HG02852 (cell line): ENCODE measurements around the gene ZNF488.

Experiments used
- ATAC-seq: cut with Tn5 transposase; IDR thresholded peaks from one replicate; pipeline ENCODE4 v1.9.1; 2021; ENCODE audit warnings: mild to moderate bottlenecking, moderate library complexity; ENCODE audit not compliant: unreplicated experiment

ZNF488 gene

DNA sequence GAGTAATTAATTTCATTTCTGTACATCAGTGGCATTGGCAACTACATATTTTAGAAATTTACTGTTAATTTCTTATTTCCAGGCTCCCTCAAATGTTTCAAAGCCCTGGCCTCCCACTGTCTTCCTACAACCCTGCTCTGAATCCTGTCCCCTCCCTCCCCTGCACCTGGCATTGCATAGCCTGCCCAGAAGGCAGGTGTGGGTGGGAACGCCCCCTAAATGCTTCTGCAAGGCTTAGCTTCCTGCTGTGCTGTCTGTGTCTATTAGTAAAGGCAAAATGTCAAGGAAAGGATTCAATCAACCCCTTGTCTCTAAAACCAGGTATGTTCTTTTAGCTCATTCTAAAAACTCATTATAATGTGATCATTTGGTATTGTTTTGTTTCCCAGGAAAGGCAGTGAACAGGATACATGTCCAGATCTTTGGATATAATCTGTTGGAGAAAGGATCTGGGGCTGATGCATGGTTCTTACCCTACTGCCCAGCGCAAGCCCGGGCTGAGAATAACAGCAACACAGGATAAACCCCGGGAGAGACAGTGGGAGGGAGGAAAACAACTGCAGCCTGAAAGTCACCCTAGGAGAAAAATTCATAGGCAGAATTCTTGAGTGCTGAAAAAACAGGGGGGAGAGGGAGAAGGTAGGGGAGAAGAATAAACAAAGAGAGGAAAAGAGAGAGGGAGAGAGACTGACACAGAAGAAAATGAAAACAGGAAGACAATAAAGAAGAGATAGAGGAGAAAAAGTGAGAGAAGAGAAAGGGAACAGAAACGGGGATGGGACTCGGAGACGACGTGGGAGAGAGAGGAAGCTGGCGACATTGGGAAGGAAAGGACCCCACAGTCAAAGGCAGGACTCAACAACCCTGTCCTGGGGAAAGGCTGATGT, 589 bp downstream of the ZNF488 start:
- no peak for ATAC-seq

DNA sequence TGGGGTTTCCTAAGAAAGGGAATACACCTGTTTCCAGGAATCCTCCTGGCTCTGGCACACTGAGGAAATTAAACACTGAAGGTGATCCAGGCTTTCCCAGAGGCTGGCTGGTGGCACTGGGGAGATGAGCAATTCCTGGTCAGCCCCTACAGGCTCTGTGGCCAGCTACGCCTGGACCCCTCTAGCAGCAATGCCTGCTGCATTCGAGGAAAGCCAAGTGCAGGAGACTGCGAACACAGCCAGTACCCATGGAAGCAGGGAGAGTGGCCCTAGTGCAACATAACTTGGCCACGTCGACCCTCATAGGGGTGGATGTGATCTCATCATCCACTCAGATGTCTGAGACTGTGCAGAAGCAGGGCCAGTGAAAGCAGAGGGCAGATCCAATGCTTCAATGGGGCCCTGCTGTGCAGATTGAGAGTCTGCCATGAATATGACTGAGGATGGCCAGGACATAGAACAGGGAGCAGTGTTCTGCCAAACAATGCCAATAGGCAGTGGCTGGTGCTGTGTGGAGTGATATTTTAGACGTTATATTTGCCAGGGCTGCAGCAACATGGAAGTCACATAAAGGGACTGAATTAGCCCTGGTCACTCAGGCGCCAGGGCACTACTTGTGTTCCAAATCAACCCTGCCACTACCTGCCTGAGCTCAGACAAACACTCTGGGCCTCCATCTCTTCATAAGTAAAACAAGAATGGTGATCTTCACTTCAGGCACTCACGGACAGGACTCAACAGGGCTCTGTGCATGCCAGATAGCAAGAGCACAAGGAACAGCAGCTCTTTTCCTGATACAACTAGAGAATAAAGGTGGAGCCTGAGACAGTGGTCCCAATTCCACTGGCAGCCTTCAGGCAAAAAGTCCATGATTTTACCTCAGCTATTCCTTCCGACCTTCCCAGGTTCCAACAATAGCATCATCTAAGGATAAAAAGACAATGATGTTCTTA, 2.4 kb downstream of the ZNF488 start:
- no peak for ATAC-seq

DNA sequence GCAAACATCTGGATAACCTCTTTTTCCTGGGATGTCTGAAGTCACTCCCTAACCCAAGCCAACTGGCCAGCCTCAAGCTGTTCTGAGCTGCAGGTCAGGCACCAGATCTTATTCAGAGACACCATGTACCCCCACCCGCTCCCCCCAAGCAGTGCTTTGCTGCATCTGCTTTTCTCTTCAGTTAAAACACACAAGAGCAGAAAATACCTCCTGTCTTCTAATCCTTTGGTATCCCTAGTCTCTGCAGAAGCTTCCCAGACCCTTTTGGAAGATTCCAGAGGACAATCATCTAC, 3.0 kb downstream of the ZNF488 start:
- no peak for ATAC-seq

DNA sequence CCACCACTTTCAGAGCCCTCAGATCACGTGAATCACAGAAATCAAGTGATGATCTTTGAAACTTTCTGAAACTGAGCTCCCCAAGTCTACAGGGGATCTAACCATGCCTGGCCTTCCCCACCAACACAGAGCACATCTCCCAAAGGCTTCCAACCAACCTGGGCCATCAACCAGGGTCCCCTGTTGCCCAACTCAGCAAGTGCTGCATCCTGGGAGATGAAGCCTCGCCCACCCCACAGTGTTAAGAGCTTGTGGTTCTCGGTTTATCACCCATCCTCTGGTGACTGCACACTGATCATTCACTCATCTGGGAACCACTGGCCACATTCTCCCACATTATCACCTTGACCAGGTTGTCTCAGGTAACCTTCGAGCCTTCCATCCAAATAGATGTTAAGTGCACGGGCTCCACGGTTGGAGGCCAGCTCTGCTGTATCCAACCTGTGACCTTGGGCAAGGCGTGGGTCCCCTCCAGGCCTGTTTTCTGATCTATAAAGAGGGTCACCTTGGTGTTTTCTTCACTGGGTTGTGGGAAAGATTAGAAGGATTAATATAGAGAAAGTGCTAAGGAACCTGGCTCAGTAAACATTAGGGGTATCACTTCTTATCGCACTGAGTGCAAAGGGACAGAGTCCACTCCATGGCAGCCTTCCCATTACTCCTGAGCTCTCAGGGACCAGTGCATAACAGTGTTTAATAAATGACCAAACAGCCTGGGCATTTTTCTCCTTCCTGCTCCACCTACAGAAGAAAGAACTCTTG, 3.6 kb downstream of the ZNF488 start:
- no peak for ATAC-seq

DNA sequence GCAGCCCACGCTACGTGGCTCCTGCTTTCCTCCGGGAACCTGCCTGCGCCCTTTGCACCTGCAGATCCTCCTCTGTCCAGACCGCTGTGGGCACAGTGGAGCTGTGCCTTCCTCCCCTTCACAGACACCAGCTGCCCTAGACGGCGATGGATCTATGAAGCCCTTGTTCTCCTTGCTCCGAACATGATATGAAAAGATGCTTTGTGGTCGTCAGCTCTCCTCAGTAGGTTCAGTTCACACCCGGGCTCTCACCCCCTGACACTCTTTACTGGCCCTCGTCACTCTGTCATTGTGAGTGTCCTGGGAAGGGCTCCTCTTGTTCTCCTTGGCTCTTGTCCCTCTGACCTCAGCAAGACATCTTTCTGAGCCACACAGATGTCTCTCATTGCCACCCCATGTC, 4.2 kb downstream of the ZNF488 start:
- no peak for ATAC-seq

DNA sequence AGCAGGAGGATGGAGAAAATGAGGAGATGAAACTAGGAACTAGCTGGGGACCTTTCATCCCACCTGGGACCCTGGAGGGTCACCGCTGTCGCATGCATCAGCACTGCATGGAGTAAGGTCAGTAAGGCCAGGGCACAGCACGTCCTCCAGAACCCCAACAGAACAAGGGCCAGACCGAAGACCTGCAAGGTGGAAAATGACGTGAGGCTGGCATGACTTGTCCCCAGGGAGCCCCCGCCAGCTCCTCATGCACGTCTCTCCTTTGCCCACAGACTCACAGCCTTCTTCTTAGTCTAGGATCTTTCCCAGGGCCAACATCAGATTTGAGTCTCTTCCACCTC, 4.7 kb downstream of the ZNF488 start:
- no peak for ATAC-seq

DNA sequence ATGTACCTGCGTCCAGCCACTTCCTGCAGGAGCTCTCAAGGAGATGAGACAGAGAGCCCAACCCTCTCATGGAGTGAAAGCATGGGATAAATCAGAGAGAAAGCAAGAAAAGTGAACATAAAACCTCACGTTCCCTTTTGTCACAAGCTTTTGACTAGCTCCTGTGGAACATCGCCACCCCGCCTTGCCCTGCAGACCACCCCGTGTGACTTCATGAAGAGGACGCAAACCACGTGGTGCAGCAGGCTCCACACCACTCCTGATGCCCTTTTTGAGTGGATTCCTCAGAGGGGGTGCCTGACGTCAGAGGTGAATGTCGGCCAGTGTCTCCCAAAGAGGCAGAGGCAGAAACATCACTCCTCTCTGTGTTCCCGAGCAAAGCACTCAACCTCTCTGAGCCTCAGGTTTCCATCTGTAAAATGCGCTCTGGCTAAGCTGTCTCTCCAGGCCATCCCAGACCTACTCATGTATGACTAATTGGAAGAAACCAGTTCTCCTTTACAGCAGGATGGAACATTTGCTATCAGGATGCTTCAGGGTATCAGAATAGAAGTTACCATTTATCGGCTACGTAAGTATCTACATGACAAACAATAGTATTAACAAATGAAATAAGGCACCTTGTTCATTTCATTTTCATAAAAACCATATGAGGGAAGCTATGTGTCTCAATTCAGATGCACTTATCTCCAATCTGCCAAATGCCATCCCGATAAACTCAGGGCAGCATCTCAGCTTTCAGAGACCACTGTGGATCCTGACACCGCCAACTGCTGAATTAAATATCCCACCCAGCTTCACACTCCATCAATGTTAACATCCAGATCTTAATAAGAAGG, 5.3 kb downstream of the ZNF488 start:
- ATAC-seq, result no peak

DNA sequence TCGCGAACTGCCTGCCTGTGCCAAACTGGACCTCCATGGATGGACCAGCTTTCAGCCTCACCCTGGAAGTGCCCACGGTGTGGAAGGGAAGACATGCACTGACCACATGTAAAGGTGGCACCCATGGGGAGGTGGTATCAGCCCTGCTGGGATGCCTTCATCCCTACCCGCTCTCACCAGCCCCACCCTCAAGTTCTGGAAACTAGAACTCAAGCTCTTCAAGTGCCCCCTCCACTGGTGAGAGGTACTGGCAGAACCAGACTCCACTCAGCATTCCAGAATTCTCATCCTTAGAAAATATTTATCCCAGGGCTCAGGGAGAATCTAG, 5.9 kb downstream of the ZNF488 start:
- no peak for ATAC-seq

DNA sequence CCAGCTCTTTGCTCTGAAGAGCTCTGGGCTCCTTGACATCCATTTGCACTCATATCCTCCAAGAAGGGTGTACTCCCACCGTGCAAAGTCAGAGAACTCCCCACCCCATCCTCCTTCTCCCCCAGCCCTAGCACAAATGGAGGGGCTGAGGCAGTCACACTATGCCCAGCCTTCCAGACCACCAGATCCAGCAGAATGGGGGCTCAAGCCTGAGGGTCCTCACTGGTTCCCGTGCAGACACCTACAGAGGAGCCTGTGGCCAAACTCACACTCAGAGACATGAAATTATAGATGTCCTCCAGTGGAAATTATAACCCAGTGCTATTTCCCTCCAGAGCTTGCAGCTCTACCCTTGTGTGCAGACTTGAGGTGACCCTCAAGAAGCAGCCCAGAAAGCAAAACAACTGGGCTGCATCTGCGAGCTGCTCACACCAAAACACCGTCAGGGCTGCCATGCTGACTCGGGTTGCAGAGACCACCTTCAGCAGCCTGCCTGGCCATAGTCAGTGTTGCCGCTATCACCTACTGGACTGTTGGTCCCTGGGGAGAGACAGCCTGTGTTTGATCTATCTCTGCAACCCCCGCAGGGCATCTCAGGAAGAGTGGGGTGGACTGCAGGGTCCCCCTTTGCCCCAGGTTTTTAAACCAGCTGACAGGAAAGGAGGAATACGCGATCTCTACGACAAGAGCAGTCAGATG, 7.4 kb downstream of the ZNF488 start:
- ATAC-seq, result no peak

DNA sequence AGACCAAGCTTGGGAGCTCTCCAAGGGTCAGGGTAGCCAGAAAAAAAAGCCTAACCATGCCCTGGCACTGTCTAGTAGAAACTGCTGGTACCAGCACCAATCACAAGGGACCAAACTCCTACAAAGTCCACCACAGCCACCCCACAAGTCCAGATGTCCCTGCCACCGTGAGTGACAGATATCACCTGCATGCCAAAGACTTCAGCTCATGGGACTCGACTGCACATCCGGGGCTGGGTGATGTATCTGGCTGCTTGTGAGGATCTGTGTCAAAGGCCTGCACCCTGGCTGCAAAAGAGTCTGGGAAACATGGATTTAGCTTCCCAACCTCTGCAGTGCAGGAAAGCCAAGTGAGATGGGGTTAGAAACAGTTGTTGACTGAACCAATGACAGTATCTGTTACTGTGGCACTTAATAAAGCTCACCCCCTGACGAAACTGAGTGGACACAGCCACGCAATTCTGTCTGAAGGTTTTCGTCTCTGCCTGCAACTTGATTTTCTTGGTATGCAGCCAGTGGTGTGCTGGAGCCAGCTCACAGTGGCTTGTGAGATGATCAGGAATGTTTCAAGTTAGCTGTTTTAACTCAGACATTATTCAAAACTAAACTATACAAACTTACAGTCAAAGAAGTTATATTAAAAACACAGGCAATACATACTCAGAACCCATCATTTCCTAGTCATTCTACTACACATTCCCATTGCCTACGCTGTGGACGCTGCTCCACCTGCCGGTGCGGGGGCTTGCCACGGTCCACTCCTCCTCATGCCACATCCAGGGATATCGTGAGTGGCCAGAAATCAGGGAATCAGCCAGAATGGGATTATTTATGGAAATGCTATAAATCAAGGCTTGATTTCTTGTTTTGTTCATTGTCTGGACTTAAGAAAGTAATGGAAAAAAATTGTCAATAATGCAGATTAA, 9.2 kb downstream of the ZNF488 start:
- no peak for ATAC-seq

DNA sequence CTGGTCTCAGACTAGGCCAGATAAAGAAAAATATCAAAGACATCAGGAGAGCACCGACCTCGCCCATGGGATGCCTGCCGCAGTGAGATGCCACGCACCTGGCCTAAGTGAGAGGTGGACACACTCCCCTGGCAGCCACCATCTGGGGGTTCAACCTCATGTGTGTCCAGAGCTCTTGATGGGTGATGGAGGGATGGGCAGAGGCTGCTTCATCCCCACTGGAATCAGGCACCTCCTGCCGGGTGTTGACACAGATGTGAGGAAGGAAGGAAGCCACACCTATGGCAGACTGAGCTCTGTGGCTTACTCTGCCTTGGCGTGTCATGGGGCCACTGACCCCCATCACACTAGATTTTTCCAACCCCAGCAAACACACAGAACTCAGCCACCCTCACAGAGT, 11.4 kb downstream of the ZNF488 start:
- ATAC-seq, result no peak

DNA sequence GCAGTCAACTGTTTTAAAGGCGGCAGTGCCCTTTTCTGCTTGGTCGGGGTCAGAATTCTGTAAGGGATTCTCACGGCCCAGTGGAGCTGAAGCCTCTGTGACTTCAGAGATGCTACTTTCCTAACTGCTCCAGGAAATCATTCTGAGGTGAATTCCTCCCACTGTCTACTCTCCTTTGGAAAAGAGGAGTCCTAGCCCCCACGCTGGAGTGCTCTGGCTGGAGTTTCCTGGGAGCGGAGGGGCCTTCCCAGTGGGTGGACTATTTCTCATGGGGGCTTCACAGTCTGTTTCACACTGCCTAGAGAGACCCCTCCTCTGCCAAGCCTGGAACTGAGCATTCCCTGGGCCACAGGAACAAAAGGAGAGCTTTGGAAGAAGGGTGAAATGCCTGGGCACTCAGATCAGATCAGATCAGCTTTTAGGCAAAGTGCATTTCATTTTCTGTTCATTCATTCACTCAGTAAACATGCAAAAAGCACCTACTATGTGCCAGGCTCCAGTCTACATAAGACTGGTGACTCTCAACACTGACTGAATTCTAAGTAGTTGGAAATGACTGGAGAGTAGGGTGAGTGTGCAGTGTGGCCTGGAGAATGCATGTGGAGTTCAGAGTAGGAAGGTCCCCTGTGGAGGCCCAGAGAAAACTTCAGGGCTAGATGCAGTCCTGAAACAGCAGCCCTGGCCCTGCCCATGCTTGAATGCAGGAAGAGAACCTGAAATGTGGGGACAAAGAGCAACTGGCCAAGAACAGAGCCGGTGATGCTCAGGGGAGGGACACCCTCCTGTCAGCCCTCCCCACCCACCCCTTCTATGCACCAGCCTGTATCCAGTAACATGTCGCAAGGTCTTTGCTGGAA, 12.2 kb downstream of the ZNF488 start:
- no peak for ATAC-seq

DNA sequence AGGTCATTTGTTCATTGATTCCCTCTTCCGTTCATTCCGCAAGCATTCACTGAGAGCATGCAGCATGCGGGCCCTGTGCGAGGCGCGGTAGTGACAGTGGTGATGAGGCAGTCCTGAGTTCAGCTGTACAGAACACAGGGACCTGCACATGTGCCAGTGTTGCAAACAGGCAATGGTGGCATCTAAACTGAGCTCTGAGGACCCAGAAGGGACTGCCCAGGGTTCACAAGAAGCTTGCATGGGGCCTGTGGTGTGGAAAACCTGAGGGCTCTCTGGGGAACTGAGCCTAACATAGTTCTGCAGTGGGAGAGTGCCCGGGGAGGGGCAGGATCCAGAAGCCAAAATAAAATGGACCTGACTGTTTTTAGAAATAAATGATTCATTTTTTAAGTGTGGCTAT, 13.2 kb downstream of the ZNF488 start:
- ATAC-seq, result no peak

DNA sequence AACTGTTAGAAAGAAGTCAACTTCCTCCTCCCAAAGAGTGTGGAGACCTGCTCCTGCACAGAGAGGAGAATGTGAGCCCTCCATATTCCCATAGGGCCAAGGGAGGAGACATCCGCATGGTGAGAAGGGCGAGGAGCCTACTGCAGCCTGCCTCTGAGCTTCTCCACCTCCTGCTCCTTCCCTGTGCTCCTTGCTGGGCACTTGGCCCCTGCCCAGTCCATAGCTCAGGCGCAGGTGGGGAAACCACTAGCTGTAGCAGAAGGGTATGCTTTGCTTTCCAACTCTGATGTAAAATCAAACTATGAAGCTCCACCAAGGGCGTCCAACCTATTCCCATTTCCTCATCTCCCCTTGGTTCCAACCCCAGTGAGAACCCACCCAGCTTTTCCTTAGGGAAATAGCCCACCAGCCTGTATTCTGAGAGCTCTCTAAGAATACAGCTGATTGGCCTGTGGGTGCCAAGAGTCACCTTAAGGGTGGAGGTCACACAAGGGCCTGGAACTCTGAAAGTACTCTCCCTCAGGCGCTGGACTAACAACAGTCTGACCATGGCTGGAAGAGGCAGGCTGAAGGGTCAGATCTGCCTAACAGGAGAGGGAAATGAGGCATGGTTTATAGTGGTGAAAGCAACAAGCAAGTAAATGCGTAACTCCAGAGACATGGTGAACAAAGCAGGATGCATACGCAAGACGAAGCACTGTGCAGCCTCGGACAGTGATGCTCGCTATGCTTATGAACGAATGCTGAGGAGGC, 13.9 kb downstream of the ZNF488 start:
- ATAC-seq, result no peak

DNA sequence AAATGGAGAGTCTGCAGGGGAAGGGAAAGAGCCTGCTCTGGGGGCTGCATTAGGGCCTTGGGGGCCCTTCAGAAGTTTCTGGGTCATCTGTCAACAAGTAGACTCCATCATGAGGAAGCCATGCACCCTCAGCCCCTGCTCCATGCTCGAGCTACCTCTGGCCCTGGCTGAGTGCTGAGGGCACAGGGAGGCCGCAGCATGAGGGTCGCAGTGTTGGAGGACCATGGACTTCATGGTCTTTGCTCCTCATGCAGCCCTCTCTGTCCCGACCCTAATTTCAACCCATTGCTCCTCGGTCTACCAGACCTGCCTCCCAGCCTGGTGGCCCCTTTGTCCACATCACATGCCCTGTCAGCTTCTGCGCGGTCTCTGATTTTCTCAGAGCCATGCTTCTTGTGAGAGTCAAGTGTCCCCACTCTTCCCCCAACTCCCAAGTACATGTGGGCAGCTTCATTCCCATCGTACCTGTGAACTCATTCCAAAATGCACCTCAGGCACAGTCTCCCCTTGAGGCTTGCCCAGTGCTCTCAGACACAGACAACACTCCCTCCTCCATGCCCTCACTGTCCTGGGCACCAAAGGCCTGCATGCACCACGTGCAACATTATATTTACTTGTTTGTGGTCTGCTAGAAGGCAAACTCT, 14.7 kb downstream of the ZNF488 start:
- ATAC-seq, result no peak

DNA sequence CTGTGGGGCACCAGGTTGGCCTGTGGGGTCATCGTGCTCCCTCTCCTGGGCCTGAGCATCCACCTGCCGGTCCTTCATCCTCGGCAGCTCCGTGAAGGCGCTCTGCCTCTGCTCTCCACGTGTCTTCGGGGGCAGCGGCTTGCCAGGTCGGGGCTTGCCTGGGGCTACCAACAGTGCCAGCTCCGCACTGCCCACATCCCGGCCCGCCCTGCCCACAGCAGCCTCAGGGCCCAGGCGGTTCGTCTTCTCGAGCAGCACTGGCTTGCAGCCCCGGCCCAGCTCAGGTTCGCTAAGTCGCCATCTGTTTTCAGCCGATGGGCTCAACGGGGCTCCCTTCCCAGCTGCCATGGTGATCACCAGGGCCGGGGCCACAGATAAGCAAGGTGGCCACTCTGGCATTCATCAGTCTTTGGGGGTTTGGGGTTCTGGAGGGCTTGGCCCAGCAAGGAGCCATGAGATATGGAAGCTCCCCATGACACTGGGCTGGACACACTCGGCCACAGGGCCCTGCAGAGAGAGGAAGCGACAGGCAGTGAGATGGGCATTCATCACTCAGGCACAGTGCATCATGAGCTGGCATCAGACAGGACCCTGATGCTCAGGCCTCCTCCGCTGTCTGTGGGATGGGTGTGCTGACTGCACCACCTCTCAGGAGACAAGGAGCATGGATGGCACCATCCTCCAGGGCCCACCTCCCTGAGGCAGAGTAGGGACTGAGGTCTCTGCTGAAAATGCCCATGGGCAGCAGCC, 15.5 kb downstream of the ZNF488 start:
- ATAC-seq, result no peak
